ENCODE results near the gene SLC6A6.

- TF ChIP-seq CTCF (conservative IDR thresholded peaks at IDR 0.05 in 1 of 2, IDR thresholded peaks at IDR 0.05 in 1 of 2; ENCODE audit: extremely low read depth in 1 of 2, insufficient read depth in 1 of 2, low read depth in 1 of 2, low read length in 2 of 2) (no peak), EZH2 (IDR thresholded peaks at IDR 0.05; ENCODE audit: borderline replicate concordance, low read length) (no peak)
Observed at GRCh38 chr3:14392803-14393319, 9.5 kb upstream of the SLC6A6 start.
